Aorta (tissue), 5 donors: ENCODE results near the gene PTCD1. TPM values are rescaled to one million over a fixed set of nuclear protein-coding genes. Genes with fewer than 3 reads are reported as not detected.
"Not testable (repeated sequence)": the region's sequence is repeated elsewhere in the genome, so short reads cannot be mapped to it uniquely, and the experiment has no call there.

ENCODE experiments used
- ATAC-seq: fragments of 200-7000 bp; cut with Tn5 transposase; one replicate; pipeline ENCODE4 v1.9.1; 2022; ENCODE audit warnings: moderate library complexity; ENCODE audit not compliant: low FRiP score
- DNase-seq, 2 donors: peaks; one replicate each; pipeline ENCODE4 v3.0.0-alpha.2; 2020
- H3K27ac ChIP-seq, 2 donors: one replicate each; pipeline ENCODE4 v1.5.1; 2013; ENCODE audit warnings: low read length in 2 of 2, mild to moderate bottlenecking in 2 of 2, moderate library complexity in 2 of 2, control low read depth in 1 of 2, inconsistent platforms in 1 of 2, low read depth in 1 of 2
- H3K27me3 ChIP-seq, 2 donors: one replicate each; pipeline ENCODE4 v1.6.1; 2013; ENCODE audit warnings: control low read depth in 1 of 2, low read length in 1 of 2, mild to moderate bottlenecking in 1 of 2, moderate library complexity in 1 of 2; ENCODE audit not compliant: insufficient read depth in 2 of 2, control insufficient read depth in 1 of 2
- H3K36me3 ChIP-seq, 2 donors: one replicate each; pipeline ENCODE4 v1.6.1; 2013; ENCODE audit warnings: control low read depth in 1 of 2, low read length in 1 of 2, mild to moderate bottlenecking in 1 of 2; ENCODE audit not compliant: insufficient read depth in 2 of 2, control insufficient read depth in 1 of 2
- H3K4me1 ChIP-seq, 2 donors: one replicate each; pipeline ENCODE4 v1.6.1; 2013; ENCODE audit warnings: low read length in 2 of 2, control low read depth in 1 of 2, mild to moderate bottlenecking in 1 of 2, moderate library complexity in 1 of 2; ENCODE audit not compliant: insufficient read depth in 2 of 2, control insufficient read depth in 1 of 2
- H3K4me3 ChIP-seq, 2 donors: one replicate each; pipeline ENCODE4 v1.5.1; 2013; ENCODE audit warnings: low read length in 2 of 2, control low read depth in 1 of 2, mild to moderate bottlenecking in 1 of 2
- H3K9me3 ChIP-seq: one replicate; pipeline ENCODE4 v1.6.1; 2013; ENCODE audit warnings: mild to moderate bottlenecking, low read length; ENCODE audit not compliant: control insufficient read depth
- WGBS, 2 donors: extraction: QIAGEN DNeasy Blood & Tissue Kit; methylation state at CpG; one replicate each; pipeline ENCODE4 v1.1.7; 2013; 5-methylcytosine and 5-hydroxymethylcytosine counted together
- intact Hi-C, 2 donors: fragments of 100-400 bp; cut with DNase I; formaldehyde crosslinking; loops; one replicate each; pipeline versions ENCODE4 v1.14.2 to v1.15.0; 2022
- polyA plus RNA-seq, 2 donors: library from polyadenylated mRNA; stranded (reverse); fragments of 200-250 nt; gene quantifications; one replicate each; pipeline ENCODE4 v1.2.3, GENCODE V29; 2013
- total RNA-seq, 2 donors: library from RNA; stranded (reverse); fragmentation: NEBNext Ultra II Directional; extraction: Animal tissue kit (Norgen Biotek cat#: 25700); gene quantifications; one replicate each; pipeline ENCODE4 v1.2.1, GENCODE V29; 2021
- donor health status: healthy with polysubstance abuse.
- donor health status: Bipolar disorder and iron deficiency.
- donor health status: DM: no; HTN: no; CAD: no.
- donor health status: DM: no; HTN: no; CAD: no.
- donor health status: DM: yes; HTN: yes; CAD: no.

PTCD1 gene
- total and polyA plus RNA-seq, 4 donors: 0.63 to 6.0 (median 5.5) TPM

DNA sequence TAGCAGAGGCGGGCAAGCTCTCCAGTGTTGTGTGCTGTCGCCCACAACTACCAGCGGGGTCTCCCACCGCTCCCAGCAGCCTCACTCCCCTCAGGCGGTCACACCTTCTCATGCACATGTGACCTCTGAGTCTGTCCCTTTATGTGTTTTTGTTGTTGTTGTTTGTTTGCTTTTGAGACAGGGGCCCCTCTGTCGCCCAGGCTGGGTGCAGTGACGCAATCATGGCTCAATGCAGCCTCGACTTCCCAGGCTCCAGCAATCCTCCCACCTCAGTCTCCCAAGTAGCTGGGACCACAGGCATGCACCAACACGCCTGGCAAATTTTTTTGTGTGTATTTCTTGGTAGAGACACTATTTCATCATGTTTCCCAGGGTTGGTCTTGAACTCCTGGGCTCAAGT lies 1.6 kb upstream of the PTCD1 start:
- 68 to 72% methylated on average over 9 of the region's 9 CpGs for WGBS, 2 donors
- Histone ChIP-seq H3K27ac (no peak overlapping the region), H3K27me3 (no peaks in the 10 kb centered on the region), H3K4me3 (no peak overlapping the region), H3K36me3 (peaks cover 0 to 4% of the 10 kb centered on the region in 2 donors), H3K4me1 (no peaks in the 10 kb centered on the region), H3K9me3 (no peaks in the 10 kb centered on the region)
- intact Hi-C loops: no loop called here
- no peak for ATAC-seq
- DNase-seq: peak in 1 of 2 donors; percentile 62

DNA sequence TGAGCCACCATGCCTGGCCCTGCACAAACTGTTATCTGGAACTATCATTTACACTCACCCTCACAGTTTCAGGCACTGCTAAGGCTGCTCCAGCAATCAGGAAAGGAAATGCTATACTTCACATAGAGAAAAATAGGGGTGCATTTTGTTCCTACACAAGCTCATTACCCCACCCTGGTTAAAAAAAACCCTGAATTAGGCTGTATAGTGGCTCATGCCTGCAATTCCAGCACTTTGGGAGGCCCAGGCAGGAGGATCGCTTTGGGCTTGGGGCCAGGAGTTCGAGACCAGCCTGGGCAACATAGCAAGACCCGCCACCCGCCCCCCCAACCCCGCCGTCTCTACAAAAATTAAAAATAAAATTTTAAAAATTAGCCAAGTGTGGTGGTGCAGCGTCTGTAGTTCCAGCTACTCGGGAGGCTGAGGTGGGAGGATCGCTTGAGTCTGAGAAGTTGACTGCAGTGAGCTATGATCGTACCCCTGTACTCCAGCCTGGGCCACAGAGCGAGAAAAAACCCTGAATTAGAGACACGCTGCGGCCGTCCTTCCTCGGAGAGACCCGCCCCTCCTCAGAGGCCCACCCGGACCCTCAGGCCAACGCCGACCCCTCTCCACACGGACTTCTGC lies 539 bp downstream of the PTCD1 start:
- H3K9me3 ChIP-seq: no peaks in the 10 kb centered on the region
- intact Hi-C loops: no loop called here
- WGBS, 2 donors: 16 to 17% methylated on average over 20 of the region's 20 CpGs
- no peaks in the 10 kb centered on the region for H3K36me3 ChIP-seq
- no peaks in the 10 kb centered on the region for H3K27me3 ChIP-seq
- H3K27ac ChIP-seq: peak overlapping the region in 1 of 2 donors; percentile 56
- ATAC-seq (peak; percentile 15), DNase-seq (no peak)
- H3K4me3 ChIP-seq: peak overlapping the region; percentile 62 to 70
- H3K4me1 ChIP-seq: no peaks in the 10 kb centered on the region

DNA sequence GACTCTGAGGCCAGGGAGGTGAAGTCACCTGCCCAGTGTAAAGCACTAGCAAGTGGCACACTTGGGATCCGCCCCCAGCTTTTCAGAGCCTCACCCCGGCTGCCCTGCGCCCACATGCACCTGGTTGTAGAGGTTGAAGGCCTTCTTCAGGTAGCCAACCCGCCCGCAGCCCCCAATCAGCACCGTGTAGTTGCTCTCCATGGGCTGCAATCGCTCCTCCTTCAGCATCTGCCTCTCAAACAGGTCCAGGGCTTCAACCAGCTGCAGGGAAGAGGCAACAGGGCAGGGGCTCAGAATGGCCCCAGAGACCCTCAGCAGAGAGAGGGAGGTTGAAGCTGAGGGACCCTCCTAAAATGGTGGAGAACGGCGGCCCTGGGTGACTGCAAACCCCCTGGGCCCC lies 5.4 kb downstream of the PTCD1 start:
- intact Hi-C loops: no loop called here
- peaks cover 0 to 4% of the 10 kb centered on the region in 2 donors for H3K36me3 ChIP-seq
- DNase-seq (peak in 1 of 2 donors; percentile 67), ATAC-seq (no peak)
- no peak overlapping the region for H3K27ac ChIP-seq
- 91 to 94% methylated on average over 9 of the region's 9 CpGs for WGBS, 2 donors
- no peaks in the 10 kb centered on the region for H3K4me1 ChIP-seq
- no peak overlapping the region for H3K4me3 ChIP-seq
- H3K9me3 ChIP-seq: no peaks in the 10 kb centered on the region
- no peaks in the 10 kb centered on the region for H3K27me3 ChIP-seq

DNA sequence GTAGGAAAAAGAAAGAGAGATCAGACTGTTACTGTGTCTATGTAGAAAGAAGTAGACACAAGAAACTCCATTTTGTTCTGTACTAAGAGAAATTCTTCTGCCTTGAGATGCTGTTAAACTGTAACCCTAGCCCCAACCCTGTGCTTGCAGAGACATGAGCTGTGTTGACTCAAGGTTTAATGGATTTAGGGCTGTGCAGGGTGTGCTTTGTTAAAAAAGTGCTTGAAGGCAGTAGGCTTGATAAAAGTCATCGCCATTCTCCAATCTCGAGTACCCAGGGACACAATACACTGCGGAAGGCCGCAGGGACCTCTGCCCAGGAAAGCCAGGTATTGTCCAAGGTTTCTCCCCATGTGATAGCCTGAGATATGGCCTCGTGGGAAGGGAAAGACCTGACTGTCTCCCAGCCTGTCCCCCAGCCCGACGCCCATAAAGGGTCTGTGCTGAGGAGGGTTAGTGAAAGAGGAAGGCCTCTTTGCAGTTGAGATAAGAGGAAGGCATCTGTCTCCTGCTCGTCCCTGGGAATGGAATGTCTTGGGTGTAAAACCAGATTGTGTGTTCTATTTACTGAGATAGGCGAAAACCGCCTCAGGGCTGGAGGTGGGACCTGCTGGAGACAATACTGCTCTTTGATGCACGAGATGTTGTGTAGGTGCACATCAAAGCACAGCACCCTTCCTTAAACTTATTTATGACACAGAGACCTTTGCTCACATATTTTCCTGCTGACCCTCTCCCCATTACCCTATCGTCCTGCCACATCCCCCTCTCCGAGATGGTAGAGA lies 6.7 kb downstream of the PTCD1 start:
- H3K27ac ChIP-seq, H3K27me3 ChIP-seq, H3K36me3 ChIP-seq, intact Hi-C loops, H3K4me3 ChIP-seq, H3K9me3 ChIP-seq, DNase-seq, H3K4me1 ChIP-seq, ATAC-seq: not testable (repeated sequence)
- WGBS, 2 donors: 89 to 91% methylated on average over 13 of the region's 13 CpGs

DNA sequence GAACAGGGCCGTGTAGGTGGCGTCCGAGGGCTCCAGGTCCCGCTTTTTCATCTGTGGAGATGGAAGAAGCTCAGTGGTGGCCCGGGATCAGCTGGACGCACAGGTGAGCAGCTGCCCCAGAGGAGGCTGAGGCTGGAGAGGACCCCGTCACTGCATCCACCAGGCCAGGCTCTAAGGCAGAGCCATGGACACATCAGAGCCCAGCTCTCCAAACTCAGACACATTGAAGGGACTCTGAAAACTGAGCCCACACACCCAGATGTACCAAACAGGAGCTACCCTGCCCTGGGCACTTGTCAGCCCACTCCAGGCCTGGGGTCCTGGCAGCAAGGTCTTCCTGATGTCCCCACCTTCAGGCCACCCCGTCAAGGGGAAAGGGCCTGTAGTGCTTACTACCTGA lies 8.8 kb downstream of the PTCD1 start:
- H3K9me3 ChIP-seq: no peaks in the 10 kb centered on the region
- 89 to 93% methylated on average over 8 of the region's 8 CpGs for WGBS, 2 donors
- no peaks in the 10 kb centered on the region for H3K27me3 ChIP-seq
- H3K36me3 ChIP-seq: peaks cover 0 to 6% of the 10 kb centered on the region in 2 donors
- H3K4me3 ChIP-seq: no peak overlapping the region
- intact Hi-C loops: no loop called here
- ATAC-seq (no peak), DNase-seq (no peak)
- H3K4me1 ChIP-seq: no peaks in the 10 kb centered on the region
- H3K27ac ChIP-seq: no peak overlapping the region

DNA sequence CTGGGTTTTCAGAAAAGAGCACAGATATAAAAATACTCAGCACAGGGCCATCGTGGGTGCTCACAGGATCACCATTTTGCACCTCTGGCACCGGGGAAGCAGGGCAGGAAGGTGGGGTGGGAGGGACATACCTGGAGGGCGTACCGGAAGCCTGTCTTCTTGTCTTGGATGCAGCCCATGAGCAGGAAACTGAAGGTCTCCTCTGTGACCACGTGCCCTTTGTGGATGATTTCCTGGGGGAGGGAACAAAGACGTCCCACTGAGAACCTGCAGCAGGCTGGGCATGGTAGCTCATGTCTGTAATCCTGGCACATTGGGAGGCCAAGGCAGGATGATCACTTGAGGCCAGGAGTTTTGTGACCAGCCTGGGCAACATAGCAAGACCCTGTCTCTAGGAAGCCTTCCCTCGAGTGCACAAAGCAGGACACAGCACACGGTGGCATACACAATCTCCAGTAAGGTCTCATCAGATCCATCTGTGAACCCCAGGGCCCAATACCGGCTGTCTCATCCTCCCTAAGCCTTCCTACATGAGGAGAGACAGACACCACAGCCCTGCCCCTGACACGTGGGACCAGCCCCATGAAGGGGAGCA lies 9.5 kb downstream of the PTCD1 start:
- H3K27me3 ChIP-seq: no peaks in the 10 kb centered on the region
- intact Hi-C loops: no loop called here
- H3K9me3 ChIP-seq: no peaks in the 10 kb centered on the region
- WGBS, 2 donors: 88% methylated on average over 10 of the region's 10 CpGs
- DNase-seq (no peak), ATAC-seq (no peak)
- H3K36me3 ChIP-seq: peaks cover 0 to 6% of the 10 kb centered on the region in 2 donors
- no peaks in the 10 kb centered on the region for H3K4me1 ChIP-seq
- no peak overlapping the region for H3K4me3 ChIP-seq
- H3K27ac ChIP-seq: no peak overlapping the region

DNA sequence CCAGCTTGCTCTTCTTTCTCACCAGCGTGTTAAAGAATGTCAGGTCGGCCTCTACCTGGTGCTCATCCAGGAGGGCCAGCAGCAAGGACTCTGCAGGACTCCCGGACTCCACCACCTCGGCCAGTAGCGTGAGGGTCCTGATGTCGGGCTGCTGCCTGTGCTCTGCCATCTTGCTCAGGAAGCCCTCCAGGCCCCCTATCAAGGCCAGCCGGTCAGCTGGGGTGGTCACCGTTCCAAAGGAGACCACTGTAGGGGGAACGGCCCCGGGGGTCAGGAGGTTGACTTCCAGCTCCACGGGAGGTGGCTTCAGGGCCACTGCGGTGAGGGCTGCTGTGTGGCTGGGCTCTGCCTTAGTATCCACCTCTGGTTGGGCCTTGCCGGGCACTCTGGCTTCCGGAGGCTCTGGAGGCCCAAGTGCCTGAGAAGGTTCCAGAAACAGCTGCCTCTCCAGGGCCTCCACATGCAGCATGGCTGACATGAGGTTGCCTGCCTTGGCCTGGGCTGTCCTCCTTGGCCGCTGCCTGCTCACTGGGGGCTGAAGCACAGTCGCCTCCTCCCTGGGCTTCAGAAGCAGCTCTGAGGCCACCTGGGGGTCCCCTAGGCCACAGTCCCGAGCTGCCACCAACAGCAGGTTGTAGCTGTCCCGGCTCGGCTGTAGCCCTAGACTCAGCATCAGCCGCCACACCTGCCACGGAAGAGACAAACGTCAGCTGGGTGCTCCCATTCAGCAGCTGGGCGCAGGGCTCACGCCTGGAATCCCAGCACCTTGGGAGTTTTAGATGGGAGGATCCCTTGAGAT lies 13.5 kb downstream of the PTCD1 start:
- ATAC-seq (no peak), DNase-seq (no peak)
- no peaks in the 10 kb centered on the region for H3K4me1 ChIP-seq
- H3K27ac ChIP-seq: no peak overlapping the region
- H3K9me3 ChIP-seq: no peaks in the 10 kb centered on the region
- no peak overlapping the region for H3K4me3 ChIP-seq
- peaks cover 0 to 4% of the 10 kb centered on the region in 2 donors for H3K36me3 ChIP-seq
- intact Hi-C loops: no loop called here
- 90 to 93% methylated on average over 24 of the region's 24 CpGs for WGBS, 2 donors
- H3K27me3 ChIP-seq: no peaks in the 10 kb centered on the region

DNA sequence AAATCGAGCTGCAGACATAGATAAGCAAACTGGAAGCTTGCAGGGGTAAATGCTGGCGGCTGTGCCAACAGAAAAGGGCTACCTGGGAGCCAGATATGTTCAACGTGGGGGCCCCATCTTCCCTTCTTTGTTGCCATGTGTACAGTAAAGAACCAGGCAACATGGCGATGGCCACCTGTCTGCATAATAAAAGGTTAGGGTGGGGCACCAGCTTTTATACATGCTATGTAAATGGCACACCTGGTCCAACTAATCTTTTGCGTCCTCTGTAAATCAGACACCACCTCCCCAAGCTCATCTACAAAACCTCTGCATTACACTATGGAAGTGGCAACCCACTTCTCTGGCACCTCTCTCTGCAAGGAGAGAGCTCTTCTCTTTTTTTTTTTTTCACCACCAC lies 16.0 kb downstream of the PTCD1 start:
- no peak overlapping the region for H3K4me3 ChIP-seq
- no peaks in the 10 kb centered on the region for H3K4me1 ChIP-seq
- H3K36me3 ChIP-seq: peaks cover 0 to 13% of the 10 kb centered on the region in 2 donors
- H3K27ac ChIP-seq: no peak overlapping the region
- no peaks in the 10 kb centered on the region for H3K9me3 ChIP-seq
- WGBS, 2 donors: 77 to 82% methylated on average over 5 of the region's 5 CpGs
- intact Hi-C loops: no loop called here
- no peaks in the 10 kb centered on the region for H3K27me3 ChIP-seq
- DNase-seq (no peak), ATAC-seq (no peak)
